ENCODE results near the gene ILDR2.

The ILDR2 gene

GRCh38 chr1:166911624-166912023, 63.7 kb downstream of the ILDR2 start:
- no peak overlapping the region for H3K4me3 ChIP-seq (ENCODE audit: insufficient read depth in 1 of 2, low read depth in 1 of 2, low read length in 2 of 2)
- no CpG with 5 or more reads among the region's 1 CpG for WGBS

GRCh38 chr1:166910396-166910994, 64.8 kb downstream of the ILDR2 start:
- no peak overlapping the region for H4K91ac ChIP-seq (ENCODE audit: low read length)
- no peak overlapping the region for H2BK15ac ChIP-seq (ENCODE audit: low read depth, poor library complexity, severe bottlenecking)

More at GRCh38 chr1:166911624-166912023, 63.7 kb downstream of the ILDR2 start:
- no peak overlapping the region for H3K27ac ChIP-seq (ENCODE audit: low read length, poor library complexity, severe bottlenecking)
- no peak overlapping the region for H3K18ac ChIP-seq (ENCODE audit: low read depth in 1 of 2, low read length in 2 of 2)
- no peak overlapping the region for H4K91ac ChIP-seq (ENCODE audit: low read length)
- no peak overlapping the region for H2AK5ac ChIP-seq (ENCODE audit: low read length, severe bottlenecking)
- no peak overlapping the region for H2BK12ac ChIP-seq (ENCODE audit: low read length in 2 of 2)
- H3K4me2 ChIP-seq (ENCODE audit: low read length, poor library complexity, severe bottlenecking) = no peak overlapping the region
- no peak overlapping the region for H2BK120ac ChIP-seq (ENCODE audit: low read depth, low read length)
- H2BK5ac ChIP-seq (ENCODE audit: low read depth, low read length, poor library complexity, severe bottlenecking) = no peak overlapping the region
- no peak overlapping the region for H3K9ac ChIP-seq (ENCODE audit: low read length)
- no peak overlapping the region for H3K4ac ChIP-seq (ENCODE audit: low read depth in 1 of 2, low read length in 2 of 2)
- H4K8ac ChIP-seq (ENCODE audit: low read length) = no peak overlapping the region
- DNase-seq = no peak
- no peaks in the 10 kb centered on the region for H3K27me3 ChIP-seq (ENCODE audit: control insufficient read depth in 1 of 2, insufficient read depth in 1 of 2, low read length in 2 of 2)
- peaks cover 6% of the 10 kb centered on the region for H3K9me3 ChIP-seq (ENCODE audit: control insufficient read depth, low read length)
- no peak overlapping the region for H3K14ac ChIP-seq (ENCODE audit: low read length in 2 of 2)
- H2AFZ ChIP-seq (ENCODE audit: low read depth, low read length) = no peak overlapping the region
- H3K23ac ChIP-seq (ENCODE audit: low read length in 2 of 2) = no peak overlapping the region
- H3K4me1 ChIP-seq (ENCODE audit: control insufficient read depth, insufficient read depth, low read depth, low read length) = peaks cover 9% of the 10 kb centered on the region
- H3K79me1 ChIP-seq (replicated peaks; ENCODE audit: low read length, poor library complexity, severe bottlenecking) = no peaks in the 10 kb centered on the region
- H2BK15ac ChIP-seq (ENCODE audit: low read depth, poor library complexity, severe bottlenecking) = no peak overlapping the region
- H3K36me3 ChIP-seq (ENCODE audit: control insufficient read depth in 1 of 2, insufficient read depth in 2 of 2, low read depth in 1 of 2, low read length in 2 of 2) = no peaks in the 10 kb centered on the region

GRCh38 chr1:166908942-166909341, 66.4 kb downstream of the ILDR2 start:
- H2BK5ac ChIP-seq (ENCODE audit: low read depth, low read length, poor library complexity, severe bottlenecking) = no peak overlapping the region
- no peak overlapping the region for H3K23ac ChIP-seq (ENCODE audit: low read length in 2 of 2)
- H2BK15ac ChIP-seq (ENCODE audit: low read depth, poor library complexity, severe bottlenecking) = no peak overlapping the region
- no peaks in the 10 kb centered on the region for H3K27me3 ChIP-seq (ENCODE audit: control insufficient read depth in 1 of 2, insufficient read depth in 1 of 2, low read length in 2 of 2)
- H3K36me3 ChIP-seq (ENCODE audit: control insufficient read depth in 1 of 2, insufficient read depth in 2 of 2, low read depth in 1 of 2, low read length in 2 of 2) = no peaks in the 10 kb centered on the region
- no peak overlapping the region for H3K18ac ChIP-seq (ENCODE audit: low read depth in 1 of 2, low read length in 2 of 2)
- peaks cover 6% of the 10 kb centered on the region for H3K9me3 ChIP-seq (ENCODE audit: control insufficient read depth, low read length)
- no peak overlapping the region for H3K27ac ChIP-seq (ENCODE audit: low read length, poor library complexity, severe bottlenecking)
- H2AK5ac ChIP-seq (ENCODE audit: low read length, severe bottlenecking) = no peak overlapping the region
- no peak overlapping the region for H3K4me2 ChIP-seq (ENCODE audit: low read length, poor library complexity, severe bottlenecking)
- H2BK120ac ChIP-seq (ENCODE audit: low read depth, low read length) = no peak overlapping the region
- H3K4me1 ChIP-seq (ENCODE audit: control insufficient read depth, insufficient read depth, low read depth, low read length) = peaks cover 4% of the 10 kb centered on the region
- no peaks in the 10 kb centered on the region for H3K79me1 ChIP-seq (replicated peaks; ENCODE audit: low read length, poor library complexity, severe bottlenecking)
- no peak overlapping the region for H3K4me3 ChIP-seq (ENCODE audit: insufficient read depth in 1 of 2, low read depth in 1 of 2, low read length in 2 of 2)
- H3K4ac ChIP-seq (ENCODE audit: low read depth in 1 of 2, low read length in 2 of 2) = no peak overlapping the region
- H3K14ac ChIP-seq (ENCODE audit: low read length in 2 of 2) = no peak overlapping the region
- peak; percentile 33 for DNase-seq
- 92% methylated on average over 1 of the region's 1 CpG for WGBS
- no peak overlapping the region for H4K8ac ChIP-seq (ENCODE audit: low read length)
- H2AFZ ChIP-seq (ENCODE audit: low read depth, low read length) = no peak overlapping the region
- H4K91ac ChIP-seq (ENCODE audit: low read length) = no peak overlapping the region
- H3K9ac ChIP-seq (ENCODE audit: low read length) = no peak overlapping the region
- no peak overlapping the region for H2BK12ac ChIP-seq (ENCODE audit: low read length in 2 of 2)

More at GRCh38 chr1:166910396-166910994, 64.8 kb downstream of the ILDR2 start:
- no peak overlapping the region for H3K4ac ChIP-seq (ENCODE audit: low read depth in 1 of 2, low read length in 2 of 2)
- DNase-seq = peak; percentile 84
- 0% methylated on average over 1 of the region's 1 CpG for WGBS
- H2BK120ac ChIP-seq (ENCODE audit: low read depth, low read length) = no peak overlapping the region
- H2BK12ac ChIP-seq (ENCODE audit: low read length in 2 of 2) = no peak overlapping the region
- H3K9ac ChIP-seq (ENCODE audit: low read length) = no peak overlapping the region
- no peak overlapping the region for H4K8ac ChIP-seq (ENCODE audit: low read length)
- peaks cover 4% of the 10 kb centered on the region for H3K4me1 ChIP-seq (ENCODE audit: control insufficient read depth, insufficient read depth, low read depth, low read length)
- H2AK5ac ChIP-seq (ENCODE audit: low read length, severe bottlenecking) = no peak overlapping the region
- H3K18ac ChIP-seq (ENCODE audit: low read depth in 1 of 2, low read length in 2 of 2) = no peak overlapping the region
- no peak overlapping the region for H2AFZ ChIP-seq (ENCODE audit: low read depth, low read length)
- H3K23ac ChIP-seq (ENCODE audit: low read length in 2 of 2) = no peak overlapping the region
- no peaks in the 10 kb centered on the region for H3K36me3 ChIP-seq (ENCODE audit: control insufficient read depth in 1 of 2, insufficient read depth in 2 of 2, low read depth in 1 of 2, low read length in 2 of 2)
- H3K27me3 ChIP-seq (ENCODE audit: control insufficient read depth in 1 of 2, insufficient read depth in 1 of 2, low read length in 2 of 2) = no peaks in the 10 kb centered on the region
- no peaks in the 10 kb centered on the region for H3K79me1 ChIP-seq (replicated peaks; ENCODE audit: low read length, poor library complexity, severe bottlenecking)
- H3K4me2 ChIP-seq (ENCODE audit: low read length, poor library complexity, severe bottlenecking) = no peak overlapping the region
- no peak overlapping the region for H2BK5ac ChIP-seq (ENCODE audit: low read depth, low read length, poor library complexity, severe bottlenecking)
- H3K4me3 ChIP-seq (ENCODE audit: insufficient read depth in 1 of 2, low read depth in 1 of 2, low read length in 2 of 2) = no peak overlapping the region
- H3K14ac ChIP-seq (ENCODE audit: low read length in 2 of 2) = no peak overlapping the region
- no peak overlapping the region for H3K27ac ChIP-seq (ENCODE audit: low read length, poor library complexity, severe bottlenecking)
- peaks cover 6% of the 10 kb centered on the region for H3K9me3 ChIP-seq (ENCODE audit: control insufficient read depth, low read length)

- Histone ChIP-seq H3K14ac (ENCODE audit: low read length in 2 of 2) (no peak overlapping the region), H3K4ac (ENCODE audit: low read depth in 1 of 2, low read length in 2 of 2) (no peak overlapping the region), H3K4me1 (ENCODE audit: control insufficient read depth, insufficient read depth, low read depth, low read length) (peaks cover 4% of the 10 kb centered on the region), H3K79me1 (replicated peaks; ENCODE audit: low read length, poor library complexity, severe bottlenecking) (no peaks in the 10 kb centered on the region), H2BK120ac (ENCODE audit: low read depth, low read length) (no peak overlapping the region), H2BK5ac (ENCODE audit: low read depth, low read length, poor library complexity, severe bottlenecking) (no peak overlapping the region), H3K18ac (ENCODE audit: low read depth in 1 of 2, low read length in 2 of 2) (no peak overlapping the region), H3K27me3 (ENCODE audit: control insufficient read depth in 1 of 2, insufficient read depth in 1 of 2, low read length in 2 of 2) (no peaks in the 10 kb centered on the region), H3K36me3 (ENCODE audit: control insufficient read depth in 1 of 2, insufficient read depth in 2 of 2, low read depth in 1 of 2, low read length in 2 of 2) (no peaks in the 10 kb centered on the region), H4K91ac (ENCODE audit: low read length) (no peak overlapping the region), H3K4me2 (ENCODE audit: low read length, poor library complexity, severe bottlenecking) (no peak overlapping the region), H2BK15ac (ENCODE audit: low read depth, poor library complexity, severe bottlenecking) (no peak overlapping the region), H3K4me3 (ENCODE audit: insufficient read depth in 1 of 2, low read depth in 1 of 2, low read length in 2 of 2) (no peak overlapping the region), H3K27ac (ENCODE audit: low read length, poor library complexity, severe bottlenecking) (no peak overlapping the region), H3K23ac (ENCODE audit: low read length in 2 of 2) (no peak overlapping the region), H3K9ac (ENCODE audit: low read length) (no peak overlapping the region), H3K9me3 (ENCODE audit: control insufficient read depth, low read length) (peaks cover 6% of the 10 kb centered on the region), H4K8ac (ENCODE audit: low read length) (no peak overlapping the region), H2BK12ac (ENCODE audit: low read length in 2 of 2) (no peak overlapping the region), H2AFZ (ENCODE audit: low read depth, low read length) (no peak overlapping the region), H2AK5ac (ENCODE audit: low read length, severe bottlenecking) (no peak overlapping the region)
- no peak for DNase-seq
- WGBS = 63% methylated on average over 3 of the region's 3 CpGs
Observed at GRCh38 chr1:166907763-166908162, 67.6 kb downstream of the ILDR2 start.

All from mesenchymal stem cell (in vitro differentiated cells and primary cell).